ENCODE results near the gene CSNK1D.

CSNK1D gene

GRCh38 chr17:82303944-82304808 lies 30.7 kb upstream of the CSNK1D start:
- Histone ChIP-seq H2BK12ac (ENCODE audit: low read length) (no peak overlapping the region), H2BK120ac (ENCODE audit: insufficient read depth, low read length, poor library complexity) (no peak overlapping the region), H2AK5ac (ENCODE audit: low read length) (no peak overlapping the region), H3K79me1 (ENCODE audit: low read length) (no peaks in the 10 kb centered on the region), H4K91ac (ENCODE audit: low read depth, low read length) (no peak overlapping the region), H3K4me3 (ENCODE audit: low read depth, low read length) (no peak overlapping the region), H3K4me1 (ENCODE audit: control insufficient read depth in 1 of 2, insufficient read depth in 2 of 2, low read length in 2 of 2) (peaks cover 0 to 2% of the 10 kb centered on the region in 2 experiments), H3K4me2 (ENCODE audit: low read length) (no peak overlapping the region), H4K8ac (ENCODE audit: low read depth, low read length) (no peak overlapping the region), H3K4ac (ENCODE audit: low read depth, low read length) (no peak overlapping the region), H3K27ac (ENCODE audit: low read depth, low read length) (no peak overlapping the region), H3K14ac (ENCODE audit: low read length) (no peak overlapping the region), H2BK5ac (ENCODE audit: low read depth, low read length, poor library complexity) (no peak overlapping the region), H3K36me3 (ENCODE audit: control insufficient read depth in 1 of 2, insufficient read depth in 2 of 2, low read length in 2 of 2) (no peaks in the 10 kb centered on the region), H3K18ac (ENCODE audit: low read length) (no peak overlapping the region), H4K12ac (ENCODE audit: low read depth, low read length) (no peak overlapping the region), H3K23ac (ENCODE audit: low read length) (no peak overlapping the region), H3K27me3 (ENCODE audit: insufficient read depth, low read length) (no peaks in the 10 kb centered on the region), H3K9ac (ENCODE audit: low read length) (no peak overlapping the region), H3K9me3 (ENCODE audit: insufficient read depth, low read depth, low read length) (no peaks in the 10 kb centered on the region), H3K79me2 (ENCODE audit: control insufficient read depth, insufficient read depth, low read length, poor library complexity) (no peaks in the 10 kb centered on the region), H2AFZ (ENCODE audit: insufficient read depth, low read length, poor library complexity) (no peak overlapping the region)
- DNase-seq = no peak
- WGBS (ENCODE audit: extremely low coverage, insufficient coverage, insufficient read length) = no CpG with 5 or more reads among the region's 26 CpGs

DNA sequence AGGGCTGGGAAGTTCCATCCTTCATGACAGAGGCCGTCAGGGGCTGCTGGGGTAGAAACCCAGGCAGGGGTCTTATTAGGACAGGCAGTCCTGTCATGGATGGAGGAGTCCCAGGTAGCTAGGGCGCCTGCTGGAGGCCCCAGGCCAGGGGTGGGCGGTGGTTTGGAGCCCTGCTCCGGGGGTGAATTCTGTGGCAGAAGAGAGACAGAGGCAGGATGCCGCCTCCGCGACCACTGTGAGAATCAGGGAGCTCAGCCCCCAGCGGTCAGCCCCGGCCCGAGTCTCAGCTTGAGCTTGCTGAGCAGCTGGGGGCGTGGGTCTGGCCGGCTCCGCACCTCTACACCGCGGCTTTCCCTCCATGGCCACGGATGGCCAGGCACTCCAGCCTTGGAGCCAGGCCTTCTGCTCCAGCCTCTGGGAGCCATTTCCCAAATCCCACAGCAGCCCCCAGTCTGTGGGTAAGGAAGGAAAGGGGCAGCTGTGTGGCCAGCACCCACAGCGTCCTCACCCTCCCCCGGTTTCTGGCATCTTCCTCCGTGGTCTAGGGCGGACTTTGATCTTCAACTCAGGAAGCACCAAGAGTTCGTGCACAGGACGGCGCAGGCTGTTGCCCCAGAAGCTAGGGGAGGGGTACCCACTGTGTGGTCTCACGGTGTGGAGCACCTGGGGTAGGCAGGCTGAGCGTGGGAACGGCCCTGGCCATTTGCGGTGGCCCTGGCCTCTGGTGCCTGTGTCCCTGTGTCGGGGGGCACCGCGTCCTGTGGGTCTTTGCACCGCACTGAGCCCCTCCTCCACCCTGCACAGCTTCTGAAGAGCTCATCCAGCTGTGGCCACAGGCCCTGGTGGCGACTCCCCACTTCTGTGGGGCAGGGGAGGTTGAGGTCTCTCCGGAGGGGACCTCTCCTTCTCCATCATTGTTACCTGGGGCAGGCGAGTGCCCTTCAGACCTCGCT lies 29.8 kb upstream of the CSNK1D start:
- Histone ChIP-seq H3K4me1 (ENCODE audit: control insufficient read depth in 1 of 2, insufficient read depth in 2 of 2, low read length in 2 of 2) (peaks cover 0 to 2% of the 10 kb centered on the region in 2 experiments), H2AK5ac (ENCODE audit: low read length) (no peak overlapping the region), H3K9ac (ENCODE audit: low read length) (no peak overlapping the region)

DNA sequence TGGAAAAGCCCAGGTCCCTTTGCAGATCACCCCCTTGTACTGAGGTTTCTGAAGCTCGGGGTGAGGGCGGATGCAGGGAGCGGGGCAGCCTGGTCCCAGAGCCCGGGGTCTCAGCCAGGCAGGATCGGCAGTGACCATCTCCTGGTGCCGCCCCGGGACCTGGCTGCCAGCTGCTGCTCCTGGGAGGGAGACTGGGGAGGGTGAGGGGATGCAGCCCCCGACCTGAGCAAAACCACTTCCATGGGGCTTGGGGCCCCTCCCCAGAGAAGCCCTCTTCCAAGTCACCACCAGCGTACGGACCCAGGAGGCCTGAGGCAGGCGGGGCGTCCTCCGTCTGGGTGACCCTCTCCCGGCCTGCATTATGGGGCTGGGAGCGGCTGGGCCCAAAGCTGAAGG lies 29.1 kb upstream of the CSNK1D start:
- Histone ChIP-seq H2AK5ac (ENCODE audit: low read length) (no peak overlapping the region), H2BK5ac (ENCODE audit: low read depth, low read length, poor library complexity) (no peak overlapping the region), H3K4me2 (ENCODE audit: low read length) (no peak overlapping the region), H3K79me1 (ENCODE audit: low read length) (no peaks in the 10 kb centered on the region), H3K4me1 (ENCODE audit: control insufficient read depth in 1 of 2, insufficient read depth in 2 of 2, low read length in 2 of 2) (peaks cover 0 to 2% of the 10 kb centered on the region in 2 experiments), H2BK12ac (ENCODE audit: low read length) (no peak overlapping the region), H4K12ac (ENCODE audit: low read depth, low read length) (no peak overlapping the region), H3K14ac (ENCODE audit: low read length) (no peak overlapping the region), H3K9me3 (ENCODE audit: insufficient read depth, low read depth, low read length) (no peaks in the 10 kb centered on the region), H4K91ac (ENCODE audit: low read depth, low read length) (no peak overlapping the region), H3K9ac (ENCODE audit: low read length) (no peak overlapping the region), H3K27me3 (ENCODE audit: insufficient read depth, low read length) (no peaks in the 10 kb centered on the region), H3K4ac (ENCODE audit: low read depth, low read length) (no peak overlapping the region), H3K79me2 (ENCODE audit: control insufficient read depth, insufficient read depth, low read length, poor library complexity) (no peaks in the 10 kb centered on the region), H4K8ac (ENCODE audit: low read depth, low read length) (no peak overlapping the region), H3K18ac (ENCODE audit: low read length) (no peak overlapping the region), H3K36me3 (ENCODE audit: control insufficient read depth in 1 of 2, insufficient read depth in 2 of 2, low read length in 2 of 2) (no peaks in the 10 kb centered on the region), H2AFZ (ENCODE audit: insufficient read depth, low read length, poor library complexity) (no peak overlapping the region), H2BK120ac (ENCODE audit: insufficient read depth, low read length, poor library complexity) (no peak overlapping the region), H3K27ac (ENCODE audit: low read depth, low read length) (no peak overlapping the region), H3K4me3 (ENCODE audit: low read depth, low read length) (no peak overlapping the region), H3K23ac (ENCODE audit: low read length) (no peak overlapping the region)
- WGBS (ENCODE audit: extremely low coverage, insufficient coverage, insufficient read length) = no CpG with 5 or more reads among the region's 15 CpGs
- DNase-seq = no peak

More for the DNA sequence above, 29.8 kb upstream of the CSNK1D start:
- H3K4ac ChIP-seq (ENCODE audit: low read depth, low read length) = no peak overlapping the region
- no peaks in the 10 kb centered on the region for H3K27me3 ChIP-seq (ENCODE audit: insufficient read depth, low read length)
- no peaks in the 10 kb centered on the region for H3K9me3 ChIP-seq (ENCODE audit: insufficient read depth, low read depth, low read length)
- no peaks in the 10 kb centered on the region for H3K36me3 ChIP-seq (ENCODE audit: control insufficient read depth in 1 of 2, insufficient read depth in 2 of 2, low read length in 2 of 2)
- H3K23ac ChIP-seq (ENCODE audit: low read length) = no peak overlapping the region
- H3K79me2 ChIP-seq (ENCODE audit: control insufficient read depth, insufficient read depth, low read length, poor library complexity) = no peaks in the 10 kb centered on the region
- H3K4me2 ChIP-seq (ENCODE audit: low read length) = no peak overlapping the region
- no peak overlapping the region for H3K14ac ChIP-seq (ENCODE audit: low read length)
- H3K79me1 ChIP-seq (ENCODE audit: low read length) = no peaks in the 10 kb centered on the region
- H4K12ac ChIP-seq (ENCODE audit: low read depth, low read length) = no peak overlapping the region
- no peak overlapping the region for H2BK120ac ChIP-seq (ENCODE audit: insufficient read depth, low read length, poor library complexity)
- H2AFZ ChIP-seq (ENCODE audit: insufficient read depth, low read length, poor library complexity) = no peak overlapping the region
- no peak overlapping the region for H4K8ac ChIP-seq (ENCODE audit: low read depth, low read length)
- H2BK5ac ChIP-seq (ENCODE audit: low read depth, low read length, poor library complexity) = no peak overlapping the region
- DNase-seq = no peak
- H2BK12ac ChIP-seq (ENCODE audit: low read length) = no peak overlapping the region
- H3K27ac ChIP-seq (ENCODE audit: low read depth, low read length) = no peak overlapping the region
- H3K4me3 ChIP-seq (ENCODE audit: low read depth, low read length) = no peak overlapping the region
- no peak overlapping the region for H3K18ac ChIP-seq (ENCODE audit: low read length)
- H4K91ac ChIP-seq (ENCODE audit: low read depth, low read length) = no peak overlapping the region
- no CpG with 5 or more reads among the region's 35 CpGs for WGBS (ENCODE audit: extremely low coverage, insufficient coverage, insufficient read length)

- Histone ChIP-seq H3K9ac (ENCODE audit: low read length) (no peak overlapping the region), H3K27ac (ENCODE audit: low read depth, low read length) (no peak overlapping the region), H4K12ac (ENCODE audit: low read depth, low read length) (no peak overlapping the region), H3K23ac (ENCODE audit: low read length) (no peak overlapping the region), H3K4me2 (ENCODE audit: low read length) (no peak overlapping the region), H2AFZ (ENCODE audit: insufficient read depth, low read length, poor library complexity) (no peak overlapping the region), H3K36me3 (ENCODE audit: control insufficient read depth in 1 of 2, insufficient read depth in 2 of 2, low read length in 2 of 2) (no peaks in the 10 kb centered on the region), H4K91ac (ENCODE audit: low read depth, low read length) (no peak overlapping the region), H3K9me3 (ENCODE audit: insufficient read depth, low read depth, low read length) (no peaks in the 10 kb centered on the region), H3K79me1 (ENCODE audit: low read length) (no peaks in the 10 kb centered on the region), H3K4ac (ENCODE audit: low read depth, low read length) (no peak overlapping the region), H3K4me1 (ENCODE audit: control insufficient read depth in 1 of 2, insufficient read depth in 2 of 2, low read length in 2 of 2) (peaks cover 0 to 2% of the 10 kb centered on the region in 2 experiments), H2AK5ac (ENCODE audit: low read length) (no peak overlapping the region), H3K27me3 (ENCODE audit: insufficient read depth, low read length) (no peaks in the 10 kb centered on the region), H3K18ac (ENCODE audit: low read length) (no peak overlapping the region), H2BK120ac (ENCODE audit: insufficient read depth, low read length, poor library complexity) (no peak overlapping the region), H3K4me3 (ENCODE audit: low read depth, low read length) (no peak overlapping the region), H4K8ac (ENCODE audit: low read depth, low read length) (no peak overlapping the region), H3K14ac (ENCODE audit: low read length) (no peak overlapping the region), H2BK12ac (ENCODE audit: low read length) (no peak overlapping the region), H3K79me2 (ENCODE audit: control insufficient read depth, insufficient read depth, low read length, poor library complexity) (no peaks in the 10 kb centered on the region), H2BK5ac (ENCODE audit: low read depth, low read length, poor library complexity) (no peak overlapping the region)
- WGBS (ENCODE audit: extremely low coverage, insufficient coverage, insufficient read length) = no CpG with 5 or more reads among the region's 23 CpGs
- no peak for DNase-seq
Measured at GRCh38 chr17:82301916-82302567, 28.5 kb upstream of the CSNK1D start.
